Activated T-helper 2 cell treated with anti-CD3 and anti-CD28 coated beads, Interferon-gamma antibody, Interleukin-2, Interleukin-4, amounts not matched to agents 10 μg/mL and 5 μg/mL and 100 μg/mL, durations not matched to agents 14 hours and 24 hours and 36 hours (primary cell): ENCODE measurements around the gene GPX4. TPM values are rescaled to one million over a fixed set of nuclear protein-coding genes. Genes with fewer than 3 reads are reported as not detected.

Experiments used
- total RNA-seq: library from RNA; stranded (reverse); gene quantifications from 2 replicates; pipeline ENCODE4 v1.2.3, GENCODE V29; 2022

The GPX4 gene
- total RNA-seq, 1 donor from 2014 or later, result 257 TPM

Other genes starting within 250 kb of the GPX4 start
- gene CFD, start 244.3 kb upstream of the GPX4 start, total RNA-seq, result 0.94 and 1.8 TPM in 2 replicates
- 55.7 and 64.1 TPM in 2 replicates for gene MED16, start 210.8 kb upstream of the GPX4 start, total RNA-seq
- not detected in 2 replicates for gene RNU6-9, start 210.5 kb upstream of the GPX4 start, total RNA-seq
- gene R3HDM4, start 190.8 kb upstream of the GPX4 start, total RNA-seq, result 77.1 and 83.3 TPM in 2 replicates
- 7.1 and 8.0 TPM in 2 replicates for gene KISS1R, start 186.7 kb upstream of the GPX4 start, total RNA-seq
- 42.0 and 42.6 TPM in 2 replicates for gene ARID3A, start 178.0 kb upstream of the GPX4 start, total RNA-seq
- 88.6 and 94.9 TPM in 2 replicates for gene WDR18, start 119.6 kb upstream of the GPX4 start, total RNA-seq
- gene GRIN3B, start 103.6 kb upstream of the GPX4 start, total RNA-seq, result 0.11 TPM in 1 of 2 replicates, not detected in the other
- gene TMEM259, start 82.9 kb upstream of the GPX4 start, total RNA-seq, result 137 and 138 TPM in 2 replicates
- gene RNU6-2, start 82.5 kb upstream of the GPX4 start, total RNA-seq, result not detected in 2 replicates
- gene CNN2, start 77.4 kb upstream of the GPX4 start, total RNA-seq, result 160 and 163 TPM in 2 replicates
- gene ABCA7, start 63.9 kb upstream of the GPX4 start, total RNA-seq, result 17.2 and 19.6 TPM in 2 replicates
- gene ARHGAP45, start 36.8 kb upstream of the GPX4 start, total RNA-seq, result 158 TPM in 2 replicates
- gene POLR2E, start 8.6 kb upstream of the GPX4 start, total RNA-seq, result 260 and 272 TPM in 2 replicates
- gene SBNO2, start 70.3 kb downstream of the GPX4 start, total RNA-seq, result 82.8 and 87.0 TPM in 2 replicates
- 65.7 and 71.1 TPM in 2 replicates for gene STK11, start 101.8 kb downstream of the GPX4 start, total RNA-seq
- gene CBARP, start 134.0 kb downstream of the GPX4 start, total RNA-seq, result 3.5 and 3.7 TPM in 2 replicates
- 233 and 240 TPM in 2 replicates for gene ATP5F1D, start 137.8 kb downstream of the GPX4 start, total RNA-seq
- 84.7 and 85.4 TPM in 2 replicates for gene MIDN, start 144.6 kb downstream of the GPX4 start, total RNA-seq
- gene CIRBP, start 165.3 kb downstream of the GPX4 start, total RNA-seq, result 214 and 226 TPM in 2 replicates
- gene FAM174C, start 171.5 kb downstream of the GPX4 start, total RNA-seq, result 91.7 and 99.4 TPM in 2 replicates
- gene EFNA2, start 181.9 kb downstream of the GPX4 start, total RNA-seq, result not detected in 2 replicates